ENCODE data around the gene CENATAC.
"Not testable (repeated sequence)": the region's sequence is repeated elsewhere in the genome, so short reads cannot be mapped to it uniquely, and the experiment has no call there.

The CENATAC gene

DNA sequence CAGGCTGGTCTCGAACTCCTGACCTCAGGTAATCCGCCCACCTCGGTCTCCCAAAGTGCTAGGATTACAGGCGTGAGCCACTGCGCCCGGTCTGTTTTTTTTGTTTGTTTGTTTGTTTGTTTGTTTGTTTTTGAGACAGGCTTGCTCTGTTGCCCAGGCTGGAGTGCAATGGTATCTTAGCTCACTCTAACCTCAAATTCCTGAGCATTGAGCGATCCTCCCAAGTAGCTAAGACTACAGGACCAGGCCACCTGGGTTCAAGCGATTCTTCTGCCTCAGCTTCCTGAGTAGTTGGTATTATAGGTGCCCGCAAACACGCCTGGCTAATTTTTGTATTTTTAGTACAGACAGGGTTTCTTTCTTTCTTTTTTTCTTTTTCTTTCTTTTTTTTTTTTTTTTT, 35.5 kb downstream of the CENATAC start:
- H3K36me3 ChIP-seq (ENCODE audit: control insufficient read depth, insufficient read depth, low read length); H3K27me3 ChIP-seq (ENCODE audit: control insufficient read depth, insufficient read depth, low read length); H3K4me3 ChIP-seq (ENCODE audit: low read length); DNase-seq (ENCODE audit: low read depth, low spot score); H3K4me1 ChIP-seq (ENCODE audit: control insufficient read depth, insufficient read depth, low read length); H3K27ac ChIP-seq (ENCODE audit: low read length); H3K9me3 ChIP-seq (ENCODE audit: control insufficient read depth, insufficient read depth, low read length): not testable (repeated sequence)
- no CpG with 5 or more reads among the region's 10 CpGs for WGBS (ENCODE audit: insufficient coverage, insufficient read length)

- Histone ChIP-seq H3K9me3 (ENCODE audit: control insufficient read depth, insufficient read depth, low read length) (no peaks in the 10 kb centered on the region), H3K27me3 (ENCODE audit: control insufficient read depth, insufficient read depth, low read length) (no peaks in the 10 kb centered on the region), H3K4me3 (ENCODE audit: low read length) (no peak overlapping the region), H3K36me3 (ENCODE audit: control insufficient read depth, insufficient read depth, low read length) (no peaks in the 10 kb centered on the region), H3K4me1 (ENCODE audit: control insufficient read depth, insufficient read depth, low read length) (no peaks in the 10 kb centered on the region), H3K27ac (ENCODE audit: low read length) (no peak overlapping the region)
- no CpG with 5 or more reads among the region's 3 CpGs for WGBS (ENCODE audit: insufficient coverage, insufficient read length)
- DNase-seq (ENCODE audit: low read depth, low spot score) = no peak
Measured at GRCh38 chr11:119034813-119035212, 36.9 kb downstream of the CENATAC start.

GRCh38 chr11:119038884-119039283, 40.9 kb downstream of the CENATAC start:
- no peak for DNase-seq (ENCODE audit: low read depth, low spot score)
- no peaks in the 10 kb centered on the region for H3K27me3 ChIP-seq (ENCODE audit: control insufficient read depth, insufficient read depth, low read length)

GRCh38 chr11:119039471-119039870, 41.5 kb downstream of the CENATAC start:
- not testable (repeated sequence) for DNase-seq (ENCODE audit: low read depth, low spot score); H3K9me3 ChIP-seq (ENCODE audit: control insufficient read depth, insufficient read depth, low read length); H3K27ac ChIP-seq (ENCODE audit: low read length); H3K4me3 ChIP-seq (ENCODE audit: low read length); H3K36me3 ChIP-seq (ENCODE audit: control insufficient read depth, insufficient read depth, low read length); H3K4me1 ChIP-seq (ENCODE audit: control insufficient read depth, insufficient read depth, low read length); H3K27me3 ChIP-seq (ENCODE audit: control insufficient read depth, insufficient read depth, low read length)
- no CpG with 5 or more reads among the region's 11 CpGs for WGBS (ENCODE audit: insufficient coverage, insufficient read length)

More at GRCh38 chr11:119038884-119039283, 40.9 kb downstream of the CENATAC start:
- Histone ChIP-seq H3K9me3 (ENCODE audit: control insufficient read depth, insufficient read depth, low read length) (no peaks in the 10 kb centered on the region), H3K4me3 (ENCODE audit: low read length) (no peak overlapping the region), H3K36me3 (ENCODE audit: control insufficient read depth, insufficient read depth, low read length) (no peaks in the 10 kb centered on the region), H3K27ac (ENCODE audit: low read length) (no peak overlapping the region), H3K4me1 (ENCODE audit: control insufficient read depth, insufficient read depth, low read length) (no peaks in the 10 kb centered on the region)
- WGBS (ENCODE audit: insufficient coverage, insufficient read length) = no CpG with 5 or more reads among the region's 5 CpGs

DNA sequence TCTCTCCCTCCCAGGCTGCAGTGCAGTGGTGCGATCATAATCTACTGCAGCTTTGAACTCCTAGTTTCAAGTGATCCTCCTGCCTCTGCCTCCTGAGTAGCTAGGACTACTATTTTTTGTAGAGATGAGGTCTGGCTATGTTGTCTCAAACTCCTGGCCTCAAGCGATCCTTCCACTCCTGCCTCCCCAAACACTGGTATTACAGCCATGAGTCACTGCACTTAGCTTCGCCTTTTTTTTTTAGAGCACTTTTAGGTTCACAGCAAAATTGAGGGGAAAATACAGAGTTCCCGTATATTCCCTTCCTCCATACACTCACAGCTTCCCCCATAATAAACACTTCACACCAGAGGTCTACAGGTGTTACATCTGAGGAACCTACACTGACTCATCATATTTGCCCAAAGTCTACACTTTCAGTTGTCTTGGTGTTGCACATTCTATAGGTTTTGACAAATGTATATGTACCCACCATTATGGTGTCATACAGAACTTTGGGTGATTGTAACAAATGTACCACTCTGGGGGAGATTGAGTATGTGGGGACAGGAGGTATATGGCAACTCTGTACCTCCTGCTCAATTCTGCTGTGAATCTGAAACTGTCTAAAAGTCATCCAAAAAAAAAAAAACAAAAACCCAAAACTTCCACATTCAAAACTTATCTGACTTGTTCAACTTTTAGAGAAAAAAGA, 44.0 kb downstream of the CENATAC start:
- Histone ChIP-seq H3K27ac (ENCODE audit: low read length) (no peak overlapping the region), H3K4me3 (ENCODE audit: low read length) (no peak overlapping the region)
- no CpG with 5 or more reads among the region's 4 CpGs for WGBS (ENCODE audit: insufficient coverage, insufficient read length)

DNA sequence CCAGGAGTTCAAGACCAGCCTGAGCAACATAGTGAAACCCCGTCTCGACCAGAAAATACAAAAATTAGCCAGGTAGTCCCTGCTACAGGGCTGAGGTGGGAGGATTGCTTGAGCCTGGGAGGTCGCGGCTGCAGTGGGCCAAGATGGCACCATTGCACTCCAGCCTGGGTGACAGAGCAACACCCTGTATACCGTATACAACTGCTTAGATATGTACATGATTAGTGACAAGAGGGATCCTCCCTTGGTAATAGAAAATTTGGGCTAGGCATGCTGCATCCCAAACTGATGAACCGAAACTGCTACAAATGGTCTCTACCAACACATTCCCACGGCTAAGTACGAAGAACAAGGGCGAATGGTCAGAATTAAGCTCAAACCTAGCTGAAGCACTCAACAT, 45.0 kb downstream of the CENATAC start:
- Histone ChIP-seq H3K27ac (ENCODE audit: low read length) (no peak overlapping the region), H3K4me3 (ENCODE audit: low read length) (no peak overlapping the region), H3K36me3 (ENCODE audit: control insufficient read depth, insufficient read depth, low read length) (peaks cover 20% of the 10 kb centered on the region), H3K9me3 (ENCODE audit: control insufficient read depth, insufficient read depth, low read length) (no peaks in the 10 kb centered on the region), H3K27me3 (ENCODE audit: control insufficient read depth, insufficient read depth, low read length) (no peaks in the 10 kb centered on the region), H3K4me1 (ENCODE audit: control insufficient read depth, insufficient read depth, low read length) (no peaks in the 10 kb centered on the region)
- no peak for DNase-seq (ENCODE audit: low read depth, low spot score)
- no CpG with 5 or more reads among the region's 9 CpGs for WGBS (ENCODE audit: insufficient coverage, insufficient read length)

More for the DNA sequence above, 44.0 kb downstream of the CENATAC start:
- Histone ChIP-seq H3K27me3 (ENCODE audit: control insufficient read depth, insufficient read depth, low read length) (no peaks in the 10 kb centered on the region), H3K9me3 (ENCODE audit: control insufficient read depth, insufficient read depth, low read length) (no peaks in the 10 kb centered on the region), H3K36me3 (ENCODE audit: control insufficient read depth, insufficient read depth, low read length) (peaks cover 12% of the 10 kb centered on the region; the same call in 1 of the 2 replicates), H3K4me1 (ENCODE audit: control insufficient read depth, insufficient read depth, low read length) (no peaks in the 10 kb centered on the region)
- DNase-seq (ENCODE audit: low read depth, low spot score) = no peak

- Histone ChIP-seq H3K27me3 (ENCODE audit: control insufficient read depth, insufficient read depth, low read length) (no peaks in the 10 kb centered on the region), H3K4me1 (ENCODE audit: control insufficient read depth, insufficient read depth, low read length) (no peaks in the 10 kb centered on the region), H3K9me3 (ENCODE audit: control insufficient read depth, insufficient read depth, low read length) (no peaks in the 10 kb centered on the region), H3K36me3 (ENCODE audit: control insufficient read depth, insufficient read depth, low read length) (peaks cover 37% of the 10 kb centered on the region), H3K4me3 (ENCODE audit: low read length) (no peak overlapping the region), H3K27ac (ENCODE audit: low read length) (no peak overlapping the region)
- no CpG with 5 or more reads among the region's 6 CpGs for WGBS (ENCODE audit: insufficient coverage, insufficient read length)
- DNase-seq (ENCODE audit: low read depth, low spot score) = no peak
Measured at GRCh38 chr11:119044708-119045107, 46.8 kb downstream of the CENATAC start.

DNA sequence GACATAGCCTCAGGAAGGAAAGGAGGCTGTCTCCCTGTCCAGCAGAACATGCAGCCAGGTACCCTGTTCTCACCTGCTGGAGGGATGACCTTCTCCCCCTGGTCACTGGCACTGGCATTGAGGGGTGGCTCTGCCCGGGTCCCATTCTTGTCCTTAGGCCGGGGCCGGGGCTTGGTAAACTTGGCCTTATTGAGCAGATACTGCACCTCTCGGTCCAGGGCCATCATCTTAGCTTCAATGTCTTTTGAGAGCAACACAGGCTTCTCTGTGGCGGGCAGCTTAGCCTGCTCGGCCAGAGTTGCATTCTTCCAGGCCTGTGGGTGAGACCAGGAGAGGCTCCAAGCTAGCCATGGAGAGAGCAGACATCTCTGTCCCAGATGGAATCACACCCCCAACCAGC, 48.6 kb downstream of the CENATAC start:
- Histone ChIP-seq H3K4me1 (ENCODE audit: control insufficient read depth, insufficient read depth, low read length) (no peaks in the 10 kb centered on the region), H3K9me3 (ENCODE audit: control insufficient read depth, insufficient read depth, low read length) (no peaks in the 10 kb centered on the region), H3K36me3 (ENCODE audit: control insufficient read depth, insufficient read depth, low read length) (peaks cover 45% of the 10 kb centered on the region), H3K27ac (ENCODE audit: low read length) (no peak overlapping the region), H3K4me3 (ENCODE audit: low read length) (no peak overlapping the region), H3K27me3 (ENCODE audit: control insufficient read depth, insufficient read depth, low read length) (no peaks in the 10 kb centered on the region)
- WGBS (ENCODE audit: insufficient coverage, insufficient read length) = no CpG with 5 or more reads among the region's 6 CpGs
- DNase-seq (ENCODE audit: low read depth, low spot score) = no peak

DNA sequence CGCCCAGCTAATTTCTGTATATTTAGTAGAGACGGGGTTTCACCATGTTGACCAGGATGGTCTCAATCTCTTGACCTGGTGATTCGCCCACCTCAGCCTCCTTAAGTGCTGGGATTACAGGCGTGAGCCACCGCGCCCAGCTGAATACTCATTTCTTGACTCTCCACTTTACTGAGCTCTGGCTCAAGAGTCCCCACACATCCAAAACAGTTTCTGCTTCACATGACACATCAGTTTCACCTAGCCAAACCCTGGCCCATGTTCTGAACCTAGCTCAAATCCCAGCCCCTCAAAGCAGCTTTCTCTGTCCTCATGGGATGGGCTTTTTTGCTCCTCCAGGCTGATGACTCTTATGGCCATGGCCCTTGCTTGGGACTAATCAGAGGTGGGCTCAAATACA, 49.3 kb downstream of the CENATAC start:
- no CpG with 5 or more reads among the region's 6 CpGs for WGBS (ENCODE audit: insufficient coverage, insufficient read length)
- Histone ChIP-seq H3K4me1 (ENCODE audit: control insufficient read depth, insufficient read depth, low read length) (no peaks in the 10 kb centered on the region), H3K27ac (ENCODE audit: low read length) (no peak overlapping the region), H3K4me3 (ENCODE audit: low read length) (no peak overlapping the region), H3K36me3 (ENCODE audit: control insufficient read depth, insufficient read depth, low read length) (peaks cover 53% of the 10 kb centered on the region), H3K27me3 (ENCODE audit: control insufficient read depth, insufficient read depth, low read length) (no peaks in the 10 kb centered on the region), H3K9me3 (ENCODE audit: control insufficient read depth, insufficient read depth, low read length) (no peaks in the 10 kb centered on the region)
- DNase-seq (ENCODE audit: low read depth, low spot score) = no peak

GRCh38 chr11:119048644-119049043, 50.7 kb downstream of the CENATAC start:
- no peak overlapping the region for H3K4me3 ChIP-seq (ENCODE audit: low read length)
- no peaks in the 10 kb centered on the region for H3K27me3 ChIP-seq (ENCODE audit: control insufficient read depth, insufficient read depth, low read length)
- H3K36me3 ChIP-seq (ENCODE audit: control insufficient read depth, insufficient read depth, low read length) = peaks cover 66% of the 10 kb centered on the region
- H3K9me3 ChIP-seq (ENCODE audit: control insufficient read depth, insufficient read depth, low read length) = no peaks in the 10 kb centered on the region
- H3K4me1 ChIP-seq (ENCODE audit: control insufficient read depth, insufficient read depth, low read length) = no peaks in the 10 kb centered on the region
- WGBS (ENCODE audit: insufficient coverage, insufficient read length) = no CpG with 5 or more reads among the region's 9 CpGs
- no peak for DNase-seq (ENCODE audit: low read depth, low spot score)
- H3K27ac ChIP-seq (ENCODE audit: low read length) = no peak overlapping the region

DNA sequence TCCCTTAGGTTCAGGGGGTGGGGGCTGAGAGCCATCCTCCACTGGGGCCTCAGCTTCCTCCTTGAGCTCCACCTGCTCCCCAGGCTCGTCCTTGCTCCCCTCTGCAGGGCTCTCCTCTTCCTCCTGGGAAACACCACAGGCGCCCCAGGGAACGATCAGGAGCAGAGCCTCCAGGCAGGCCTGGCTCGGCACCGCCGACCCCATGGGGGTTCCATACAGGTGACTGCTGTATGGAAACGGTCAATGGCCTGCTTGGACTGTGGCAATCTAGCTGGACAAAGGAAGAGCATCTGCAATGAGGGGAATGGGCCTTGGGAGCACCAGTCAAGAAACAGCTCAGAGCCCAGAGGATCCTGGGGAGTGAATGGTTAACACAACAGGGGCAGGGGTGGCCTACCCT, 51.1 kb downstream of the CENATAC start:
- H3K4me1 ChIP-seq (ENCODE audit: control insufficient read depth, insufficient read depth, low read length) = no peaks in the 10 kb centered on the region
- H3K9me3 ChIP-seq (ENCODE audit: control insufficient read depth, insufficient read depth, low read length) = no peaks in the 10 kb centered on the region
- H3K27ac ChIP-seq (ENCODE audit: low read length) = no peak overlapping the region
- H3K27me3 ChIP-seq (ENCODE audit: control insufficient read depth, insufficient read depth, low read length) = no peaks in the 10 kb centered on the region
- DNase-seq (ENCODE audit: low read depth, low spot score) = no peak
- no peak overlapping the region for H3K4me3 ChIP-seq (ENCODE audit: low read length)
- WGBS (ENCODE audit: insufficient coverage, insufficient read length) = no CpG with 5 or more reads among the region's 7 CpGs
- H3K36me3 ChIP-seq (ENCODE audit: control insufficient read depth, insufficient read depth, low read length) = peaks cover 70% of the 10 kb centered on the region

Data from iPS DF 6.9 (cell line).